ENCODE results near the gene WNT8A. TPM values are rescaled to one million over a fixed set of nuclear protein-coding genes. Genes with fewer than 3 reads are reported as not detected.

WNT8A gene
- total RNA-seq, 2 donors from 2014 or later: not detected

GRCh38 chr5:138082033-138082432, 1.8 kb upstream of the WNT8A start:
- no peaks in the 10 kb centered on the region for H3K36me3 ChIP-seq
- H3K27me3 ChIP-seq: no peaks in the 10 kb centered on the region
- H3K9me3 ChIP-seq: no peaks in the 10 kb centered on the region
- DNase-seq (ENCODE audit: low spot score): no peak
- H3K27ac ChIP-seq: no peak overlapping the region
- no peak for TF ChIP-seq CTCF (IDR thresholded peaks at IDR 0.05)
- H3K4me3 ChIP-seq: no peak overlapping the region
- no peaks in the 10 kb centered on the region for H3K4me1 ChIP-seq

GRCh38 chr5:138091685-138092084, 7.9 kb downstream of the WNT8A start:
- DNase-seq (ENCODE audit: low spot score): no peak

GRCh38 chr5:138092301-138092700, 8.5 kb downstream of the WNT8A start:
- no peaks in the 10 kb centered on the region for H3K36me3 ChIP-seq
- no peak for DNase-seq (ENCODE audit: low spot score)
- no peaks in the 10 kb centered on the region for H3K9me3 ChIP-seq
- no peak for TF ChIP-seq CTCF (IDR thresholded peaks at IDR 0.05)
- no peak overlapping the region for H3K27ac ChIP-seq
- H3K4me3 ChIP-seq: no peak overlapping the region
- H3K4me1 ChIP-seq: no peaks in the 10 kb centered on the region
- H3K27me3 ChIP-seq: no peaks in the 10 kb centered on the region

More at GRCh38 chr5:138091685-138092084, 7.9 kb downstream of the WNT8A start:
- Histone ChIP-seq H3K4me1 (no peaks in the 10 kb centered on the region), H3K27me3 (no peaks in the 10 kb centered on the region), H3K36me3 (no peaks in the 10 kb centered on the region), H3K9me3 (no peaks in the 10 kb centered on the region), H3K4me3 (no peak overlapping the region), H3K27ac (no peak overlapping the region)
- no peak for TF ChIP-seq CTCF (IDR thresholded peaks at IDR 0.05)

DNA sequence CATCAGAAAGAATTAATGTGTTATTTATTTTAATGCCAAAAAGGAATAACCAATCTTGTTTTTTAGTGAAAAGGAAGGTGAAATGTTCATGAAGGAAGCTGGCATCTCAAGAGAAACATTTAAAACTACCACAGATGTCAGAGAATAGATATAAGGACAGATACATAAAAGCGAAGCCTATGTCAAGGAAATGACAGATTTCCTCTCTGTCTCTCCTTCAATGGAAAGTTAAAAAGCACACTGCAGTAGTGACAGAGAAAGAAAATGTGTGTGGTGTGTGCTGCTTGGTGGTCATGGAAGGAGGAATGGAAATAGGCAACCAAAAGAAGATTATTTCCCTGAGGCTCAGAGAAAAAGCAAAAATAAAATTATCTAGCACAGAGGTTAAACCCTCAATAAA, 9.2 kb downstream of the WNT8A start:
- TF ChIP-seq CTCF (IDR thresholded peaks at IDR 0.05): no peak
- Histone ChIP-seq H3K27me3 (no peaks in the 10 kb centered on the region), H3K4me1 (no peaks in the 10 kb centered on the region), H3K9me3 (no peaks in the 10 kb centered on the region), H3K36me3 (no peaks in the 10 kb centered on the region), H3K27ac (no peak overlapping the region), H3K4me3 (no peak overlapping the region)
- DNase-seq (ENCODE audit: low spot score): no peak

- no peak overlapping the region for H3K4me3 ChIP-seq
- no peaks in the 10 kb centered on the region for H3K9me3 ChIP-seq
- H3K27ac ChIP-seq: no peak overlapping the region
- H3K36me3 ChIP-seq: no peaks in the 10 kb centered on the region
- H3K27me3 ChIP-seq: no peaks in the 10 kb centered on the region
- no peak for DNase-seq (ENCODE audit: low spot score)
- no peak for TF ChIP-seq CTCF (IDR thresholded peaks at IDR 0.05)
- H3K4me1 ChIP-seq: no peaks in the 10 kb centered on the region
These were observed 11.5 kb downstream of the WNT8A start for GRCh38 chr5:138095100-138095907.

- Histone ChIP-seq H3K9me3 (no peaks in the 10 kb centered on the region), H3K27ac (no peak overlapping the region), H3K4me1 (no peaks in the 10 kb centered on the region), H3K4me3 (no peak overlapping the region), H3K36me3 (no peaks in the 10 kb centered on the region), H3K27me3 (no peaks in the 10 kb centered on the region)
- DNase-seq (ENCODE audit: low spot score): no peak
- TF ChIP-seq CTCF (IDR thresholded peaks at IDR 0.05): no peak
These were observed 12.5 kb downstream of the WNT8A start for GRCh38 chr5:138096363-138096762.

Measured in right atrium auricular region (tissue), 2 donors.